Lung (tissue), 12 donors: Measurements from ENCODE around the gene MTM1. TPM values are rescaled to one million over a fixed set of nuclear protein-coding genes. Genes with fewer than 3 reads are reported as not detected.
A peak's percentile ranks its signal among the peaks of the same experiment; 100 is the strongest.

Experiments used
- ATAC-seq: fragments of 200-7000 bp; cut with Tn5 transposase; one replicate; pipeline ENCODE4 v1.9.1; 2020; ENCODE audit warnings: moderate number of reproducible peaks; ENCODE audit not compliant: insufficient read depth, low FRiP score
- DNase-seq, 3 donors: peaks; one replicate each; pipeline ENCODE4 v3.0.0-alpha.2; 2013 to 2017
- H3K27ac ChIP-seq, 2 donors: one replicate each; pipeline ENCODE4 v1.5.1; 2013; ENCODE audit warnings: mild to moderate bottlenecking in 2 of 2, moderate library complexity in 2 of 2, control low read depth in 1 of 2, inconsistent platforms in 1 of 2, low read depth in 1 of 2, low read length in 1 of 2
- H3K27me3 ChIP-seq, 3 donors: one replicate each; pipeline ENCODE4 v1.5.1; 2013; ENCODE audit warnings: low read length in 2 of 3; ENCODE audit not compliant: control insufficient read depth in 3 of 3, insufficient read depth in 3 of 3
- H3K36me3 ChIP-seq, 4 donors: one replicate each; pipeline ENCODE4 v1.5.1; 2013; ENCODE audit warnings: low read length in 4 of 4, mild to moderate bottlenecking in 1 of 4, moderate library complexity in 1 of 4; ENCODE audit not compliant: control insufficient read depth in 4 of 4, insufficient read depth in 4 of 4
- H3K4me1 ChIP-seq, 5 donors: one replicate each; pipeline ENCODE4 v1.5.1; 2013; ENCODE audit warnings: low read length in 5 of 5, mild to moderate bottlenecking in 2 of 5, moderate library complexity in 1 of 5; ENCODE audit not compliant: control insufficient read depth in 5 of 5, insufficient read depth in 5 of 5
- H3K4me3 ChIP-seq: one replicate; pipeline ENCODE4 v1.5.1; 2013; ENCODE audit warnings: mild to moderate bottlenecking, control low read depth, moderate library complexity
- H3K9ac ChIP-seq, 2 donors: one replicate each; pipeline ENCODE4 v1.5.1; 2013; ENCODE audit warnings: low read length in 2 of 2, control low read depth in 1 of 2; ENCODE audit not compliant: insufficient read depth in 1 of 2
- H3K9me3 ChIP-seq, 4 donors: one replicate each; pipeline ENCODE4 v1.5.1; 2013; ENCODE audit warnings: low read length in 3 of 4, mild to moderate bottlenecking in 1 of 4, moderate library complexity in 1 of 4; ENCODE audit not compliant: control insufficient read depth in 4 of 4, insufficient read depth in 3 of 4
- CTCF ChIP-seq: IDR thresholded peaks from 2 replicates; pipeline ENCODE4 v1.5.1; 2012; ENCODE audit warnings: mild to moderate bottlenecking; ENCODE audit errors: control extremely low read depth, extremely low read depth
- WGBS, 2 donors: extraction: QIAGEN DNeasy Blood & Tissue Kit; methylation state at CpG; one replicate each; pipeline ENCODE4 v1.1.7; 2013; 5-methylcytosine and 5-hydroxymethylcytosine counted together
- polyA plus RNA-seq, 2 donors: library from polyadenylated mRNA; stranded (reverse); fragments of 200-250 nt; gene quantifications; one replicate each; pipeline ENCODE4 v1.2.1, GENCODE V29; 2013
- total RNA-seq, 2 donors: library from RNA; depleted of rRNA in 1 of 2; stranded (reverse); fragments of >200 nt in 1 of 2; gene quantifications; one replicate each; pipeline ENCODE4 v1.2.1, GENCODE V29; 2014 to 2021
- donor health status: control.
- donor health status: control.
- donor health status: Bipolar disorder and iron deficiency.
- donor health status: healthy.
- donor health status: DM: yes; HTN: yes; CAD: no.

The MTM1 gene
- total and polyA plus RNA-seq, 4 donors, result 4.6 to 31.2 (median 14.5) TPM

GRCh38 chrX:150547375-150548115, 20.9 kb upstream of the MTM1 start:
- no peak for TF ChIP-seq CTCF
- H3K9ac ChIP-seq, result peak overlapping the region in 1 of 2 donors; percentile 67
- peak overlapping the region; percentile 42 to 81 for H3K27ac ChIP-seq
- ATAC-seq, result peak; percentile 85
- DNase-seq, result peak; percentile 68 to 81 (median 71)
- H3K27me3 ChIP-seq, result peaks cover 0 to 2% (median 0%) of the 10 kb centered on the region in 3 donors
- no peaks in the 10 kb centered on the region for H3K36me3 ChIP-seq
- no peak overlapping the region for H3K4me3 ChIP-seq
- H3K9me3 ChIP-seq, result peaks cover 0 to 2% (median 0%) of the 10 kb centered on the region in 4 donors
- WGBS, 2 donors, result 8 to 33% methylated on average over 16 to 54 of the region's 54 CpGs
- H3K4me1 ChIP-seq, result peaks cover 0 to 13% (median 0%) of the 10 kb centered on the region in 5 donors

GRCh38 chrX:150548251-150548650, 20.2 kb upstream of the MTM1 start:
- Histone ChIP-seq H3K4me3 (no peak overlapping the region), H3K36me3 (no peaks in the 10 kb centered on the region), H3K9ac (peak overlapping the region in 1 of 2 donors; percentile 67), H3K27ac (peak overlapping the region in 1 of 2 donors; percentile 81), H3K9me3 (peaks cover 0 to 5% (median 0%) of the 10 kb centered on the region in 4 donors), H3K4me1 (peaks cover 0 to 13% (median 0%) of the 10 kb centered on the region in 5 donors), H3K27me3 (peaks cover 0 to 2% (median 0%) of the 10 kb centered on the region in 3 donors)
- no peak for DNase-seq
- WGBS, 2 donors, result 76 to 92% methylated on average over 4 of the region's 4 CpGs
- no peak for ATAC-seq
- no peak for TF ChIP-seq CTCF

DNA sequence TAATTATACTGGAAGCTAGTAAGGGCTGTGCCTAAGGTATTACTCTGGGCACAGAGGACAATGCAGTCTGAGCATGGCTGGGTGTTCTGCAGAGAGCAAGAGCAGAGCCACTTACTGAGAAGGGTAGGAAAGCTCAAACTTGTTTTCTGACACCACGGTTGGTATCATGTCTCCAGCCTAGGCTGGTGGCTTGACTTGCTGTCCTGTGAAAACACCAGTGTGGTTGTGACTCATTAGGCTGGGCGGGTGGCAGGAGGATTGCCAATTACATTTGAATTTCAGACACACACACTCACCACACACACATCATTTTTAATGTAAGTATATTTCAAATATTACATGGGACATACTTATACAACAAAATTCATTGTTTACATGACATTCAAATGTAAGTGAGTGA, 19.7 kb upstream of the MTM1 start:
- H3K27ac ChIP-seq, result no peak overlapping the region
- no peak for ATAC-seq
- TF ChIP-seq CTCF, result no peak
- H3K9me3 ChIP-seq, result peaks cover 0 to 5% (median 0%) of the 10 kb centered on the region in 4 donors
- 69 to 78% methylated on average over 2 of the region's 2 CpGs for WGBS, 2 donors
- no peaks in the 10 kb centered on the region for H3K36me3 ChIP-seq
- peaks cover 0 to 2% (median 2%) of the 10 kb centered on the region in 3 donors for H3K27me3 ChIP-seq
- no peak overlapping the region for H3K4me3 ChIP-seq
- H3K9ac ChIP-seq, result no peak overlapping the region
- H3K4me1 ChIP-seq, result peaks cover 0 to 13% (median 0%) of the 10 kb centered on the region in 5 donors
- DNase-seq, result no peak
